ENCODE measurements around the gene MRPS34.

MRPS34 gene

GRCh38 chr16:1794221-1794871 lies 21.4 kb upstream of the MRPS34 start:
- DNase-seq (ENCODE audit: low read depth), result no peak

- no peak for DNase-seq (ENCODE audit: low read depth)
Measured at GRCh38 chr16:1793578-1794220, 20.8 kb upstream of the MRPS34 start, which contains the start of gene IGFALS. IGFALS (minus strand) TSS chr16:1793705; CDS start chr16:1793652, 53 bp downstream.

- no peak for DNase-seq (ENCODE audit: low read depth)
Measured at GRCh38 chr16:1792836-1793577, 20.1 kb upstream of the MRPS34 start.

- no peak for DNase-seq (ENCODE audit: low read depth)
Measured at GRCh38 chr16:1791943-1792812, 19.2 kb upstream of the MRPS34 start.

GRCh38 chr16:1791256-1791942 lies 18.5 kb upstream of the MRPS34 start:
- DNase-seq (ENCODE audit: low read depth), result no peak

- DNase-seq (ENCODE audit: low read depth), result no peak
Measured at GRCh38 chr16:1790611-1791255, 17.8 kb upstream of the MRPS34 start.

GRCh38 chr16:1790261-1790610 lies 17.3 kb upstream of the MRPS34 start:
- no peak for DNase-seq (ENCODE audit: low read depth)

DNA sequence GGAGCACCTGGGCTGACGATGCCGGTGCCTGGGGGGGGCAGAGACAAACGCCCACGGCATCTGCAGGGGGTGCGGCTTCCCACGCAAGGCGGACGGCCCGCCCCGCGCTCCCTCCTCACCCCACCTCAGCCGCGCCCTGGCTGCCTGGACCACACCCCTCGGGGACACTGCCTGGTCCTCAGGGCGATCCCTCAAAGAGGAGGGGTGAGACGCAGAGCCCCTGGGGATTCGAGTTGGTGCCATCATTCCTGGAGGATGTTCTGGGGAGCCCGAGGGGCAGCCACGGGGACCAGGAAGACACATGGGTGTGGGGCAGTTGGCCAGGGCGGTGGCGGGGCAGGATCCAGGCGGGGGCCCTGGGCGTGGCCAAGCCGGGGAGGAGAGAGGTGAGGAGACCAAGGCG lies 16.7 kb upstream of the MRPS34 start:
- no peak for DNase-seq (ENCODE audit: low read depth)

GRCh38 chr16:1788708-1789100 lies 15.8 kb upstream of the MRPS34 start:
- no peak for DNase-seq (ENCODE audit: low read depth)

GRCh38 chr16:1788095-1788707 lies 15.3 kb upstream of the MRPS34 start:
- DNase-seq (ENCODE audit: low read depth), result no peak

- DNase-seq (ENCODE audit: low read depth), result no peak
Measured at GRCh38 chr16:1787322-1788094, 14.6 kb upstream of the MRPS34 start.

- DNase-seq (ENCODE audit: low read depth), result no peak
Measured at GRCh38 chr16:1787056-1787321, 14.1 kb upstream of the MRPS34 start.

DNA sequence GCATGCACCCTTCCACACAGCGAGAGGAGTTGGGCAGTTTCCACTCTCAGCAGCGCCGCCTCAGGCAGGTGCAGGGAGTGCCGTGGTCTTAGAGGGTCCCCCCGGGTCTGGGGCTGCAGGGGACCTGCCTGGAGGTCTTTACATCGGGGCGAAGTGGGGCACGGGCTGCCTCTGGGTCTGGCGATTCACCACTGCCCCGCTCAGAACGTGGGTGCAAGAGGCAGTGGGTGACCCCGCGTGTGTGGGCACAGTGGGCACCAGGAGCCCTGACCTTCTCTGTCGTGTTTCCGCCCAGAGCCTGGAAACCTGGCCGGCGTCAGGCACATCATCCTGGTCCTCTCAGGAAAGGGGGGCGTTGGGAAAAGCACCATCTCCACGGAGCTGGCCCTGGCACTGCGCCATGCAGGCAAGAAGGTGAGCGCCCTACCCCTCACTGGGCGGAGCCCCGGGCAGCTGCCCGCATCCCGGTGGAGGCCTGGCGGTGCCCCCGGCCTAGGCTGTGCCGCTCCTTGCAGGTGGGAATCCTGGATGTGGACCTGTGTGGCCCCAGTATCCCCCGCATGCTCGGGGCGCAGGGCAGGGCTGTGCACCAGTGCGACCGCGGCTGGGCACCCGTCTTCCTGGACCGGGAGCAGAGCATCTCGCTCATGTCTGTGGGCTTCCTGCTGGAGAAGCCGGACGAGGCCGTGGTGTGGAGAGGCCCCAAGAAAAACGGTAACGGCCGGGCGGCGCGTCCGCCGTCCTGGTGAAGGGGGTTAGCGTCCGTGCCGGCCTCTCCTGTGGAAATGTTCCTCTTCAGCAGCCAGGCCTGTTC lies 13.5 kb upstream of the MRPS34 start:
- DNase-seq (ENCODE audit: low read depth), result no peak

DNA sequence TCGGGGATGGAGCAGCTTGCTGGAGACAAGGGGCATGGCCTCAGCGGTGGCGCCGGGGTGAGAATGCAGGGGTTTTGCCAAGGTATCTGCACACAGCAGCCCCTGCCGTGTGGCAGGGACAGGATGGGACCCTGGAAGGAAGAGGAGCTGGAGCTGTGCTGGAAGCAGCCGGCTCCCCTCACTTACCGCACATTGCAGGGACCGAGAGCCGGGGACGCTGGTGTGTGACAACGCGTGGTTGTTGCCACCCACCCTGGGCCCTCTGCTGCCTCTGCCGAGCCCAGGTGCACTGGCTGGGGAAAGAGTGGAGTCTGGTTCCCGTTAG lies 12.9 kb upstream of the MRPS34 start:
- DNase-seq (ENCODE audit: low read depth), result no peak

DNA sequence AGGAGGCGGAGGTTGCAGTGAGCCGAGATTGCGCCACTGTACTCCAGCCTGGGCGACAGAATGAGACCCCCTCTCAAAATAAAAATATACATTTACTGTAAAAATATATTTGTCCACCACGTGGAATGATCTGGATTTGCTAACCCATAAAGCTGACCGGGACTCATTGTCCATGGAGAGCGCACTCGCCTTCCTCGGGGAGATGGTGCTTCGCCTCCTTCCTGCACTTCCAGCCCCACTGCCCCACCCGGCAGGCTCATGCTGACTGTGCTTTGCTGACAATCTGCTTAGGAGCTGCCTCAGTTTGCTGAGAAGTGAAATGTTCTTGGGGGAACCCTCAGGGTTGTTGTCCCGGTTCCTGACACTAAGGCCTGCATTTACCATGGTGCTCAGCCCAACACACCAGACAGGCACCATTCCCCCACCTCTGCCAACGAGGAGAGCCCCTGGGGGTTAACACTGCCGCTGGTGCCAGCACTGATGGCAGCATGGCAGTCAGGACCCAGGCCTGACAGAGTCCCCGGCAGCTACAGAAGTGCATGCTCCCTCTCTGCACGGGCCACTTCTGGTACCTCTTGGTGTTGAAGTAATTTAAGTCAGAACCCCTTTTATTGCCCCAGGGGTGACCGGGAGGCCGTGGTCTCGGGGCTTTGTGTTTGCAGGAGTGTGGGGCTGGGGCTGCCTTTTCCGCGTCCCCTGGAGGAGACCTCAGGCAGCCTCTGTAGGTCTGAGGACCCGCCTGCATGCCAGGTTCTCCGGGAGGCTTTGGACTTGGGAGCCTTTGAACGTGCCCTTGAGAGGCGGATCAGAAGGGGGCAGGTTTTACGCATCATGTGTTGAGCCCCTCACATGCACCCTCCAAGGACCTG lies 12.3 kb upstream of the MRPS34 start:
- no peak for DNase-seq (ENCODE audit: low read depth)

DNA sequence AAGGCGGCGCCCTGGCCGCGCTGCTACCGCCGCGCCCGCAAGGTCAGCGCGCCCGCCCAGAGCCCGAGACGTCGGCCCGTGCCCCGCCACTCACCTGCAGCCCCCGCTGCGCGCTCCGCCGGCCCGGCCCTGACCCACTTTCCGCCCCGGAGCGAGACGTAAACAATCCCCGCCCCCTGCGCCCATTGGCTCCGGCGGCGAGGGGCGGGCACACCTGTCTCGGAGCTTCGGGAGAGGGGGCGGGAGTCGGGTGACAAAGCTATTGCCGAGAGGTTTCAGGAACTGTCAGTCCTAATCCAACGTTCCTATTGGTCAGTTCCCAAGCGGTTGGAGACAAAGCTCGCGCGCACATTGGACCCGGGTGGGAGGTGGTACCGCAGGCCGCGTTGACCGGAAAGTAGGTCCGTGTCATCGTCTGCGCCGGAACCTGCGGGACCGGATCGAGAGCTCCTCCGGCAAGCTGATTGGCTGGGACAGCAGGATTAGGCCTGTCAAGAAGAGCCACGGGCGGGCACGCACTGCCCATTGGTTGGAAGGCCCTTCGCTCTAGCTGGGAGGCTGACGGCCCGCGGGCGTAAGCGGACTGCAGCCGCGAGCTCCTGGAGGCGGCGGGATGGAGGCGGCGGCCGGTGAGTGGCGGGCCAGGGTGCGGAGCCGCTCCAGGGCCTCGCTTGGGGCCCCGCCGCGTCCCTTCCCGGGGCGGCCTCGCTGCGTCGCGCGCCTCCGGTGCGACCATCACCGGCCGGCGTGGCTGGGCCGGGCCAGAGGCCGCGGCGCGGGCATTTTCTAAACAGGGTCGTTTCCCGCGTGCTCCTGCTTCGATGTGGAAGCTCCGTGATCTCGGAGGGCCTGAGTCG lies 9.7 kb upstream of the MRPS34 start, which contains the start of the genes NUBP2 and SPSB3:
Gene NUBP2, plus strand, starts transcription at position 553 of the 857 bp plus-strand sequence. Its CDS starts 61 bp downstream, at position 614.
Gene SPSB3, minus strand, starts transcription at position 164 of the 857 bp plus-strand sequence. CDS start 1,088 bp downstream, outside the sequence.
- peak; percentile 95 for DNase-seq (ENCODE audit: low read depth)

GRCh38 chr16:1781758-1782407 lies 8.9 kb upstream of the MRPS34 start:
- no peak for DNase-seq (ENCODE audit: low read depth)

All from stimulated activated CD8-positive, alpha-beta memory T cell treated with anti-CD3 and anti-CD28 coated beads, Interleukin-15, amount 100 ng/mL, for 1 hour (primary cell).